Measurements from ENCODE around the gene GNGT1. TPM values are rescaled to one million over a fixed set of nuclear protein-coding genes. Genes with fewer than 3 reads are reported as not detected.

The GNGT1 gene
- total RNA-seq, 1 experiment from 2014 or later = 0.20 TPM

DNA sequence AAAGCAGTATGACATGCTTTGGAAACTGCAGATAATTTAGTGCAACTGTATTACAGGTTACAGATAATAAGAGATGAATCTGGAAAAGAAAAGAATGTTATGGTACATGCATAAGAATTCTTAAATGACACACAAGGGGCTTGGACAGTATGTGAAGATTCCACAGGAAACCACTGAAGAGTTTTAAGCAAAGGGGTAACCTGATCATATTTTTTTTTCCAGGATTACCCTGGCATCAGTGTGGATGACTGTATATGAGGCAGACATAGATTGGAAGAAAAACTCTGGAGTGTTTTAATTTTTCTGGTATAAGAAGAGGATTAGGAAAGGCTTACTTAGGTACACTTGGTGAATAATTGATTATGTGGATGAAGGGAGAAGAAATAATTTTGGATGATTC, 23.9 kb upstream of the GNGT1 start:
- no peaks in the 10 kb centered on the region for H3K4me1 Mint-ChIP-seq
- no peaks in the 10 kb centered on the region for H3K23me2 ChIP-seq (ENCODE audit: insufficient read length, low read depth, low read length, poor library complexity, severe bottlenecking)
- no peaks in the 10 kb centered on the region for H3K27me3 ChIP-seq (ENCODE audit: insufficient read depth, low read length)
- no peaks in the 10 kb centered on the region for H4K20me1 ChIP-seq (ENCODE audit: control insufficient read depth, insufficient read depth, insufficient read length)
- no peak overlapping the region for H3K4me3 Mint-ChIP-seq
- no peak for DNase-seq
- no peak overlapping the region for H4K8ac ChIP-seq (replicated peaks; ENCODE audit: insufficient read length, low read depth, low read length)
- H3K27me3 Mint-ChIP-seq (ENCODE audit: low read depth) = no peaks in the 10 kb centered on the region
- peaks cover 2 to 6% (median 4%) of the 10 kb centered on the region in 3 experiments; a peak in 5 of 7 replicates for H3K36me3 Mint-ChIP-seq (ENCODE audit: insufficient read depth in 1 of 3, low read depth in 3 of 3)
- no peak overlapping the region for H2AK5ac ChIP-seq (ENCODE audit: insufficient read length, low read length)
- no peaks in the 10 kb centered on the region for H3K4me1 ChIP-seq (ENCODE audit: insufficient read depth, low read length)
- H3K14ac ChIP-seq (ENCODE audit: insufficient read depth, low read length) = no peak overlapping the region
- no peak overlapping the region for H4K5ac ChIP-seq (ENCODE audit: insufficient read length, low read depth, low read length)
- H3K79me1 ChIP-seq (ENCODE audit: insufficient read depth, low read depth, low read length, poor library complexity, severe bottlenecking) = no peaks in the 10 kb centered on the region
- H2AFZ ChIP-seq (ENCODE audit: low read length) = no peak overlapping the region
- H2BK15ac ChIP-seq (ENCODE audit: low read depth, low read length) = no peak overlapping the region
- H3K56ac ChIP-seq (ENCODE audit: insufficient read length, low read depth, low read length) = no peak overlapping the region
- TF ChIP-seq, protein P1, sequence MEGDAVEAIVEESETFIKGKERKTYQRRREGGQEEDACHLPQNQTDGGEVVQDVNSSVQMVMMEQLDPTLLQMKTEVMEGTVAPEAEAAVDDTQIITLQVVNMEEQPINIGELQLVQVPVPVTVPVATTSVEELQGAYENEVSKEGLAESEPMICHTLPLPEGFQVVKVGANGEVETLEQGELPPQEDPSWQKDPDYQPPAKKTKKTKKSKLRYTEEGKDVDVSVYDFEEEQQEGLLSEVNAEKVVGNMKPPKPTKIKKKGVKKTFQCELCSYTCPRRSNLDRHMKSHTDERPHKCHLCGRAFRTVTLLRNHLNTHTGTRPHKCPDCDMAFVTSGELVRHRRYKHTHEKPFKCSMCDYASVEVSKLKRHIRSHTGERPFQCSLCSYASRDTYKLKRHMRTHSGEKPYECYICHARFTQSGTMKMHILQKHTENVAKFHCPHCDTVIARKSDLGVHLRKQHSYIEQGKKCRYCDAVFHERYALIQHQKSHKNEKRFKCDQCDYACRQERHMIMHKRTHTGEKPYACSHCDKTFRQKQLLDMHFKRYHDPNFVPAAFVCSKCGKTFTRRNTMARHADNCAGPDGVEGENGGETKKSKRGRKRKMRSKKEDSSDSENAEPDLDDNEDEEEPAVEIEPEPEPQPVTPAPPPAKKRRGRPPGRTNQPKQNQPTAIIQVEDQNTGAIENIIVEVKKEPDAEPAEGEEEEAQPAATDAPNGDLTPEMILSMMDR (conservative IDR thresholded peaks at IDR 0.05) = no peak
- H3K4me2 ChIP-seq (ENCODE audit: insufficient read depth, insufficient read length, low read length) = no peak overlapping the region
- no peak overlapping the region for H3K27ac Mint-ChIP-seq
- no peak overlapping the region for H2BK20ac ChIP-seq (ENCODE audit: low read depth, low read length, poor library complexity, severe bottlenecking)
- H3K23ac ChIP-seq (ENCODE audit: insufficient read length, low read depth, low read length) = no peak overlapping the region
- no peaks in the 10 kb centered on the region for H3K9me3 ChIP-seq (ENCODE audit: control insufficient read depth, low read depth, low read length)
- no peak overlapping the region for H3K18ac ChIP-seq (ENCODE audit: insufficient read length, low read depth, low read length)
- peaks cover 6 to 9% of the 10 kb centered on the region in 2 experiments for H3K9me3 Mint-ChIP-seq
- no peak overlapping the region for H2BK5ac ChIP-seq (ENCODE audit: insufficient read length, low read length)
- no peak overlapping the region for H2BK12ac ChIP-seq (ENCODE audit: insufficient read length, low read depth, low read length)
- H3K9ac ChIP-seq (ENCODE audit: extremely low read depth, insufficient read length, low read length) = no peak overlapping the region
- H2BK120ac ChIP-seq (ENCODE audit: low read depth, low read length, poor library complexity, severe bottlenecking) = no peak overlapping the region
- no peak overlapping the region for H4K91ac ChIP-seq (ENCODE audit: insufficient read length, low read depth, low read length)
- H3K79me2 ChIP-seq (ENCODE audit: insufficient read depth, low read length) = no peaks in the 10 kb centered on the region
- H3K4ac ChIP-seq (ENCODE audit: low read depth, low read length) = no peak overlapping the region
- H3K27ac ChIP-seq (ENCODE audit: insufficient read length, low read depth, low read length) = no peak overlapping the region
- no peak overlapping the region for H3T11ph ChIP-seq (ENCODE audit: low read length)

Measured in H9 (cell line).